HG02678 (cell line): ENCODE data around the gene LRR1.
"Not testable (repeated sequence)": the region's sequence is repeated elsewhere in the genome, so short reads cannot be mapped to it uniquely, and the experiment has no call there.

ENCODE experiments used
- ATAC-seq: cut with Tn5 transposase; IDR thresholded peaks from one replicate; pipeline ENCODE4 v1.9.1; 2021; ENCODE audit warnings: mild to moderate bottlenecking, moderate library complexity; ENCODE audit not compliant: unreplicated experiment

Gene LRR1

GRCh38 chr14:49585803-49586672, 12.7 kb upstream of the LRR1 start, which contains the start of gene RPS29:
Gene RPS29 (minus strand): TSS chr14:49586380. CDS start chr14:49586346, 34 bp downstream.
- ATAC-seq, result peak; percentile 87

GRCh38 chr14:49586673-49587460, 11.9 kb upstream of the LRR1 start:
- peak; percentile 33 for ATAC-seq

GRCh38 chr14:49589387-49589786, 9.4 kb upstream of the LRR1 start:
- no peak for ATAC-seq

GRCh38 chr14:49593016-49593415, 5.7 kb upstream of the LRR1 start:
- no peak for ATAC-seq

- no peak for ATAC-seq
These were observed 4.2 kb upstream of the LRR1 start for GRCh38 chr14:49594347-49595091.

- ATAC-seq, result peak; percentile 0
These were observed 603 bp upstream of the LRR1 start for GRCh38 chr14:49598189-49598484.

- ATAC-seq, result no peak
These were observed 8.8 kb downstream of the LRR1 start for GRCh38 chr14:49607583-49607982.

- no peak for ATAC-seq
These were observed 13.5 kb downstream of the LRR1 start for GRCh38 chr14:49612251-49612650.

GRCh38 chr14:49612671-49613070, 13.9 kb downstream of the LRR1 start:
- no peak for ATAC-seq

GRCh38 chr14:49614196-49614595, 15.5 kb downstream of the LRR1 start:
- ATAC-seq, result no peak

- no peak for ATAC-seq
These were observed 17.0 kb downstream of the LRR1 start for GRCh38 chr14:49615776-49616175.

- no peak for ATAC-seq
These were observed 19.2 kb downstream of the LRR1 start for GRCh38 chr14:49617852-49618519.

GRCh38 chr14:49619273-49619672, 20.5 kb downstream of the LRR1 start:
- ATAC-seq, result not testable (repeated sequence)

- no peak for ATAC-seq
These were observed 21.0 kb downstream of the LRR1 start for GRCh38 chr14:49619730-49620129.

GRCh38 chr14:49620182-49621113, 21.7 kb downstream of the LRR1 start, which contains the start of the genes MGAT2 and RPL36AL:
Gene MGAT2 (plus strand): TSS chr14:49620799. CDS start chr14:49621269, 470 bp downstream.
Gene RPL36AL (minus strand): TSS chr14:49620626. CDS start chr14:49619104, 1,522 bp downstream.
- ATAC-seq, result peak; percentile 94

GRCh38 chr14:49621114-49621881, 22.6 kb downstream of the LRR1 start:
- ATAC-seq, result peak; percentile 31

GRCh38 chr14:49622022-49622607, 23.4 kb downstream of the LRR1 start:
- no peak for ATAC-seq

GRCh38 chr14:49623387-49623786, 24.6 kb downstream of the LRR1 start:
- ATAC-seq, result no peak
